IMR-90 (cell line): ENCODE data around the gene CFAP61. TPM values are rescaled to one million over a fixed set of nuclear protein-coding genes. Genes with fewer than 3 reads are reported as not detected.

Source experiments
- ATAC-seq: fragments of 200-7000 bp; cut with Tn5 transposase; 2 replicates; pipeline ENCODE4 v1.9.1; 2020; ENCODE audit warnings: low read depth, mild to moderate bottlenecking, moderate library complexity
- BruUV-seq: library from RNA; stranded (reverse); fragments of 400-500 nt; replicated peaks from 2 replicates; lab custom pipeline; 2021; lab: Mats Ljungman, UMichigan
- CTCF ChIA-PET: fragments of 300-600 bp; formaldehyde crosslinking; extraction: SDS; loops from one replicate; lab custom pipeline; 2021; ENCODE audit warnings: antibody characterized with exemption; lab: Yijun Ruan, JAX
- POLR2A ChIA-PET: fragments of 300-600 bp; sonication (Branson Sonifier 250); formaldehyde crosslinking; loops from one replicate; lab custom pipeline; 2022; ENCODE audit warnings: antibody characterized with exemption; ENCODE audit not compliant: unreplicated experiment; lab: Charles Lee
- DNase-seq: peaks from one replicate; pipeline ENCODE4 v3.0.0; 2013
- H2AFZ ChIP-seq: replicated peaks from 2 replicates; pipeline ENCODE3; 2013; ENCODE audit warnings: low read length, mild to moderate bottlenecking; ENCODE audit not compliant: poor library complexity
- H2AK5ac ChIP-seq: 2 replicates; pipeline ENCODE4 v1.6.1; 2013; ENCODE audit warnings: low read depth, low read length, inconsistent platforms
- H2AK9ac ChIP-seq: replicated peaks from 2 replicates; pipeline ENCODE3; 2013; ENCODE audit warnings: mild to moderate bottlenecking, low read depth, low read length, moderate library complexity; ENCODE audit not compliant: poor library complexity
- H2BK120ac ChIP-seq: 2 replicates; pipeline ENCODE4 v1.6.1; 2013; ENCODE audit warnings: low read depth, low read length, inconsistent platforms
- H2BK15ac ChIP-seq: 3 replicates; pipeline ENCODE4 v1.6.1; 2013; ENCODE audit warnings: low read depth, low read length, inconsistent platforms
- H2BK20ac ChIP-seq: 2 replicates; pipeline ENCODE4 v1.6.1; 2013; ENCODE audit warnings: low read depth, mild to moderate bottlenecking, inconsistent platforms, low read length, moderate library complexity
- H2BK5ac ChIP-seq: 2 replicates; pipeline ENCODE4 v1.6.1; 2013; ENCODE audit warnings: mild to moderate bottlenecking, low read depth, low read length, inconsistent platforms; ENCODE audit not compliant: poor library complexity, severe bottlenecking
- H3K14ac ChIP-seq: replicated peaks from 2 replicates; pipeline ENCODE4 v1.6.1; 2013; ENCODE audit warnings: low read depth, low read length, inconsistent platforms
- H3K18ac ChIP-seq: 2 replicates; pipeline ENCODE4 v1.6.1; 2013; ENCODE audit warnings: low read depth, low read length, control low read depth
- H3K23ac ChIP-seq: 2 replicates; pipeline ENCODE4 v1.6.1; 2013; ENCODE audit warnings: low read depth, low read length, inconsistent platforms
- H3K27ac ChIP-seq: 2 replicates; pipeline ENCODE4 v1.5.1; 2013; ENCODE audit warnings: mild to moderate bottlenecking, control low read depth, low read length; ENCODE audit not compliant: insufficient read depth
- H3K27me3 ChIP-seq: 2 replicates; pipeline ENCODE4 v1.6.1; 2013; ENCODE audit warnings: low read length; ENCODE audit not compliant: control insufficient read depth, insufficient read depth
- H3K36me3 ChIP-seq: 2 replicates; pipeline ENCODE4 v1.6.1; 2013; ENCODE audit warnings: low read length, mixed read lengths; ENCODE audit not compliant: control insufficient read depth, insufficient read depth
- H3K4ac ChIP-seq: 2 replicates; pipeline ENCODE4 v1.6.1; 2013; ENCODE audit warnings: low read depth, low read length, inconsistent platforms
- H3K4me1 ChIP-seq: 2 replicates; pipeline ENCODE4 v1.6.1; 2013; ENCODE audit warnings: low read length, mixed read lengths; ENCODE audit not compliant: control insufficient read depth, insufficient read depth
- H3K4me2 ChIP-seq: 2 replicates; pipeline ENCODE4 v1.6.1; 2013; ENCODE audit warnings: low read depth, mild to moderate bottlenecking, control low read depth, low read length, moderate library complexity
- H3K4me3 ChIP-seq: 2 replicates; pipeline ENCODE4 v1.5.1; 2013; ENCODE audit warnings: low read depth, mild to moderate bottlenecking, control low read depth, low read length, moderate library complexity; ENCODE audit not compliant: insufficient read depth
- H3K56ac ChIP-seq: 2 replicates; pipeline ENCODE4 v1.6.1; 2013; ENCODE audit warnings: low read length, inconsistent platforms; ENCODE audit not compliant: insufficient read depth; ENCODE audit errors: extremely low read depth
- H3K79me1 ChIP-seq, 2 experiments: 2 replicates each; pipeline ENCODE4 v1.6.1; 2013; ENCODE audit warnings: low read length in 2 of 2, inconsistent platforms in 1 of 2, low read depth in 1 of 2
- H3K9ac ChIP-seq: 2 replicates; pipeline ENCODE4 v1.6.1; 2013; ENCODE audit warnings: low read depth, low read length, control low read depth
- H3K9me1 ChIP-seq: 2 replicates; pipeline ENCODE4 v1.6.1; 2013; ENCODE audit warnings: low read length, inconsistent platforms; ENCODE audit not compliant: insufficient read depth
- H3K9me3 ChIP-seq: 2 replicates; pipeline ENCODE4 v1.6.1; 2013; ENCODE audit warnings: low read length; ENCODE audit not compliant: control insufficient read depth, insufficient read depth
- H4K20me1 ChIP-seq: 2 replicates; pipeline ENCODE4 v1.6.1; 2013; ENCODE audit warnings: low read length, inconsistent platforms; ENCODE audit not compliant: insufficient read depth
- H4K5ac ChIP-seq: 2 replicates; pipeline ENCODE4 v1.6.1; 2013; ENCODE audit warnings: mild to moderate bottlenecking, low read depth, low read length, control low read depth
- H4K8ac ChIP-seq, 2 experiments: 2 replicates each; pipeline ENCODE4 v1.6.1; 2013; ENCODE audit warnings: low read depth in 2 of 2, low read length in 2 of 2, control low read depth in 1 of 2, inconsistent platforms in 1 of 2
- H4K91ac ChIP-seq: 2 replicates; pipeline ENCODE4 v1.6.1; 2013; ENCODE audit warnings: low read depth, low read length, inconsistent platforms; ENCODE audit not compliant: insufficient read depth
- CHD1 ChIP-seq: IDR thresholded peaks from 2 replicates; pipeline ENCODE4 v1.6.1; 2012; ENCODE audit warnings: low read depth, low read length, improper control_type of control experiment
- FOS ChIP-seq: fragments of 150-350 bp; IDR thresholded peaks from 2 replicates; pipeline ENCODE4 v1.6.1; 2016; ENCODE audit warnings: low read depth, low read length
- RAD21 ChIP-seq: IDR thresholded peaks from 2 replicates; pipeline ENCODE4 v1.6.1; 2012; ENCODE audit warnings: low read length, improper control_type of control experiment
- WGBS, 2 experiments: methylation state at CpG; one replicate each; pipeline versions ENCODE4 v1.1.5 to v1.1.7; 2013; ENCODE audit warnings: missing lambda C conversion rate in 2 of 2; ENCODE audit not compliant: insufficient read length in 1 of 2; ENCODE audit errors: extremely low coverage in 2 of 2; 5-methylcytosine and 5-hydroxymethylcytosine counted together
- dilution Hi-C: fragments of 300-500 bp; cut with HindIII; formaldehyde crosslinking; loops from one replicate; pipeline ENCODE4 v1.14.3; 2018; ENCODE audit warnings: low sequenced_read_pairs; ENCODE audit not compliant: unreplicated experiment
- in situ Hi-C: fragments of 300-500 bp; cut with MboI; formaldehyde crosslinking; loops from 3 replicates; pipeline ENCODE4 v1.14.3; 2019; ENCODE audit warnings: low sequenced_read_pairs, inconsistent platforms, mixed read lengths
- intact Hi-C: fragments of 100-400 bp; cut with micrococcal nuclease; formaldehyde crosslinking; loops from 2 replicates; pipeline ENCODE4 v1.10.0; 2022
- polyA plus RNA-seq, 3 experiments: library from polyadenylated mRNA; depleted of rRNA; stranded (reverse); fragments of >200 nt; gene quantifications; 2 replicates each; pipeline ENCODE4 v1.2.3, GENCODE V29; 2012; ENCODE audit warnings: low replicate concordance in 1 of 3
- total RNA-seq: library from RNA; depleted of rRNA; stranded (reverse); fragments of >200 nt; gene quantifications from 2 replicates; pipeline ENCODE4 v1.2.3, GENCODE V29; 2012
- TF ChIP-seq, protein P1 (sequence below): conservative IDR thresholded peaks from 2 replicates; pipeline ENCODE4 v1.5.1; 2012; ENCODE audit warnings: mild to moderate bottlenecking, low read depth, low read length, improper control_type of control experiment

Gene CFAP61
- total and polyA plus RNA-seq, 2 of the 4 experiments (the other 2 are of a cell fraction): 0.07 TPM; not detected in 1

DNA sequence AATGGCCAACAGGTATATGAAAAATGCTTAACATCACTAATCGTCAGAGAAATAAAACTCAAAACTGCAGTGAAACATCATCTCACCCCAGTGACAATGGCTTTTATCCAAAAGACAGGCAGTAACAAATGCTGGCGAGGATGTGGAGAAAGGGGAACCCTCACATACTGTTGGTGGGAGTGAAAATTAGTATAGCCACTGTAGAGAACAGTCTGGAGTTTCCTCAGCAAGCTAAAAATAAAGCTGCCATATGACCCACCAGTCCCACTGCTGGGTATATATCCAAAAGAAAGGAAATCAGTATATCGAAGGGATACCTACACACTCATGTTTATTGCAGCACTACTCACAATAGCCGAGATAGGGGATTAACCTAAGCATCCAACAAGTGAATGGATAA is 292.1 kb downstream of the CFAP61 start:
- dilution Hi-C loops: no loop called here

More for the DNA sequence above, 292.1 kb downstream of the CFAP61 start:
- Histone ChIP-seq H3K4me1 (no peaks in the 10 kb centered on the region), H3K23ac (no peak overlapping the region), H3K9me1 (no peaks in the 10 kb centered on the region), H4K20me1 (no peaks in the 10 kb centered on the region), H3K27ac (no peak overlapping the region), H3K79me1 (no peaks in the 10 kb centered on the region), H2AK9ac (no peak overlapping the region), H2BK15ac (no peak overlapping the region), H3K9me3 (no peaks in the 10 kb centered on the region), H2AFZ (no peak overlapping the region), H3K27me3 (peaks cover 3% of the 10 kb centered on the region), H2AK5ac (no peak overlapping the region), H3K4me2 (no peak overlapping the region), H2BK120ac (no peak overlapping the region), H3K18ac (no peak overlapping the region), H3K4me3 (no peak overlapping the region), H4K5ac (no peak overlapping the region), H3K9ac (no peak overlapping the region), H2BK20ac (no peak overlapping the region), H4K91ac (no peak overlapping the region), H3K4ac (no peak overlapping the region), H3K14ac (no peak overlapping the region), H2BK5ac (no peak overlapping the region), H3K56ac (no peak overlapping the region), H3K36me3 (no peaks in the 10 kb centered on the region), H4K8ac (no peak overlapping the region)
- in situ Hi-C loops: no loop called here
- intact Hi-C loops: no loop called here
- ChIA-PET CTCF (no interaction called here), POLR2A (no interaction called here)
- DNase-seq (no peak), ATAC-seq (no peak)
- BruUV-seq: no TSS peak
- no peak for TF ChIP-seq RAD21
- TF ChIP-seq FOS: no peak
- TF ChIP-seq, protein P1, sequence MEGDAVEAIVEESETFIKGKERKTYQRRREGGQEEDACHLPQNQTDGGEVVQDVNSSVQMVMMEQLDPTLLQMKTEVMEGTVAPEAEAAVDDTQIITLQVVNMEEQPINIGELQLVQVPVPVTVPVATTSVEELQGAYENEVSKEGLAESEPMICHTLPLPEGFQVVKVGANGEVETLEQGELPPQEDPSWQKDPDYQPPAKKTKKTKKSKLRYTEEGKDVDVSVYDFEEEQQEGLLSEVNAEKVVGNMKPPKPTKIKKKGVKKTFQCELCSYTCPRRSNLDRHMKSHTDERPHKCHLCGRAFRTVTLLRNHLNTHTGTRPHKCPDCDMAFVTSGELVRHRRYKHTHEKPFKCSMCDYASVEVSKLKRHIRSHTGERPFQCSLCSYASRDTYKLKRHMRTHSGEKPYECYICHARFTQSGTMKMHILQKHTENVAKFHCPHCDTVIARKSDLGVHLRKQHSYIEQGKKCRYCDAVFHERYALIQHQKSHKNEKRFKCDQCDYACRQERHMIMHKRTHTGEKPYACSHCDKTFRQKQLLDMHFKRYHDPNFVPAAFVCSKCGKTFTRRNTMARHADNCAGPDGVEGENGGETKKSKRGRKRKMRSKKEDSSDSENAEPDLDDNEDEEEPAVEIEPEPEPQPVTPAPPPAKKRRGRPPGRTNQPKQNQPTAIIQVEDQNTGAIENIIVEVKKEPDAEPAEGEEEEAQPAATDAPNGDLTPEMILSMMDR: no peak
- no peak for TF ChIP-seq CHD1
- no CpG with 5 or more reads among the region's 4 CpGs for WGBS, 2 experiments
